ENCODE results near the gene ATP7B. TPM values are rescaled to one million over a fixed set of nuclear protein-coding genes. Genes with fewer than 3 reads are reported as not detected.

ATP7B gene
- total RNA-seq, 2 donors from 2014 or later: 4.3 to 6.5 TPM

GRCh38 chr13:51971520-51972426 is 39.5 kb downstream of the ATP7B start:
- H3K4me1 ChIP-seq: no peaks in the 10 kb centered on the region
- H3K9me3 ChIP-seq: no peaks in the 10 kb centered on the region
- H3K36me3 ChIP-seq: no peaks in the 10 kb centered on the region
- no peaks in the 10 kb centered on the region for H3K27me3 ChIP-seq
- H3K4me3 ChIP-seq: no peak overlapping the region
- DNase-seq (ENCODE audit: low spot score): no peak
- H3K27ac ChIP-seq: no peak overlapping the region
- no peak for TF ChIP-seq CTCF (IDR thresholded peaks at IDR 0.05)

GRCh38 chr13:51970349-51970748 is 40.9 kb downstream of the ATP7B start:
- Histone ChIP-seq H3K36me3 (no peaks in the 10 kb centered on the region), H3K4me1 (no peaks in the 10 kb centered on the region), H3K4me3 (no peak overlapping the region), H3K27me3 (no peaks in the 10 kb centered on the region), H3K27ac (no peak overlapping the region), H3K9me3 (no peaks in the 10 kb centered on the region)
- DNase-seq (ENCODE audit: low spot score): no peak
- TF ChIP-seq CTCF (IDR thresholded peaks at IDR 0.05): no peak

- H3K9me3 ChIP-seq: no peaks in the 10 kb centered on the region
- no peaks in the 10 kb centered on the region for H3K36me3 ChIP-seq
- no peaks in the 10 kb centered on the region for H3K27me3 ChIP-seq
- peak overlapping the region; percentile 48 to 58 for H3K27ac ChIP-seq
- H3K4me1 ChIP-seq: no peaks in the 10 kb centered on the region
- DNase-seq (ENCODE audit: low spot score): no peak
- TF ChIP-seq CTCF (IDR thresholded peaks at IDR 0.05): no peak
- H3K4me3 ChIP-seq: no peak overlapping the region
Measured at GRCh38 chr13:51967482-51968446, 43.5 kb downstream of the ATP7B start.

GRCh38 chr13:51966186-51966585 is 45.1 kb downstream of the ATP7B start:
- H3K9me3 ChIP-seq: no peaks in the 10 kb centered on the region
- H3K4me1 ChIP-seq: no peaks in the 10 kb centered on the region
- H3K27me3 ChIP-seq: no peaks in the 10 kb centered on the region
- no peak for DNase-seq (ENCODE audit: low spot score)
- no peak overlapping the region for H3K27ac ChIP-seq
- H3K4me3 ChIP-seq: no peak overlapping the region
- no peak for TF ChIP-seq CTCF (IDR thresholded peaks at IDR 0.05)
- H3K36me3 ChIP-seq: no peaks in the 10 kb centered on the region

- Histone ChIP-seq H3K4me3 (no peak overlapping the region), H3K9me3 (no peaks in the 10 kb centered on the region), H3K27ac (no peak overlapping the region), H3K4me1 (no peaks in the 10 kb centered on the region), H3K27me3 (no peaks in the 10 kb centered on the region), H3K36me3 (no peaks in the 10 kb centered on the region)
- DNase-seq (ENCODE audit: low spot score): no peak
- no peak for TF ChIP-seq CTCF (IDR thresholded peaks at IDR 0.05)
Measured at GRCh38 chr13:51961493-51962403, 49.5 kb downstream of the ATP7B start.

Data from right atrium auricular region (tissue), 2 donors.